Activated CD4-positive, alpha-beta T cell treated with anti-CD3 and anti-CD28 coated beads, Interleukin-2, amount 10 ng/mL, durations not matched to agents 24 days and 14 days (primary cell): ENCODE data around the gene ZNF14. TPM values are rescaled to one million over a fixed set of nuclear protein-coding genes. Genes with fewer than 3 reads are reported as not detected.
"Not testable (repeated sequence)": the region's sequence is repeated elsewhere in the genome, so short reads cannot be mapped to it uniquely, and the experiment has no call there.

Experiments
- DNase-seq: peaks from one replicate; pipeline ENCODE4 v3.0.0; 2022
- H3K27ac Mint-ChIP-seq: one replicate; pipeline ENCODE4 v1.8.0; 2022; ENCODE audit warnings: mild to moderate bottlenecking, mixed read lengths
- H3K27me3 Mint-ChIP-seq: one replicate; pipeline ENCODE4 v1.8.0; 2022; ENCODE audit warnings: mixed read lengths
- H3K36me3 Mint-ChIP-seq: one replicate; pipeline ENCODE4 v1.8.0; 2022; ENCODE audit warnings: low read depth, mild to moderate bottlenecking, mixed read lengths
- H3K4me1 Mint-ChIP-seq: one replicate; pipeline ENCODE4 v1.8.0; 2021; ENCODE audit warnings: mixed read lengths
- H3K4me3 Mint-ChIP-seq: one replicate; pipeline ENCODE4 v1.8.0; 2022; ENCODE audit warnings: mild to moderate bottlenecking, moderate library complexity, mixed read lengths
- H3K9me3 Mint-ChIP-seq: one replicate; pipeline ENCODE4 v1.8.0; 2021; ENCODE audit warnings: mixed read lengths
- intact Hi-C: fragments of 100-400 bp; cut with micrococcal nuclease; formaldehyde crosslinking; loops from one replicate; pipeline ENCODE4 v1.15.1; 2023
- total RNA-seq: library from RNA; stranded (reverse); gene quantifications from 2 replicates; pipeline ENCODE4 v1.2.3, GENCODE V29; 2022

Gene ZNF14
- total RNA-seq, 1 donor from 2014 or later: 4.8 TPM

DNA sequence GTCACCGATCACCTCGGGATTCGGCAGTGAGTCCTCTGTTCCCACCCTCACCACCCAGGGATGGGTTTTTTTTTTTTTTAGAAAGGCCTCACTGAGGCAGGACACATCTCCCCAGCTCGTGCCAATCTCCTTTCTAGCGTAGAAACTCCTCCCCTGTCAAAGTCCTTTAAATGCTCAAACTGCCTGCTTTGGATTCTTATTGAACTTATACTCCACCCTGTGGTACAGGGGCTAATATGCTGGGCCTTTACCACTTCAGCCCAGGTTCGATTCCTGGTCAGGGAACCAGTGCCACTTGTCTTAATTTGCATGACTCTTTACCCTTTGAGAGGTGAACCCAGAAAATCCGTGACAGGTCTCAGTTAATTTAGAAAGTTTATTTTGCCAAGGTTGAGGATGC, 8.3 kb upstream of the ZNF14 start:
- intact Hi-C loops: no loop called here
- H3K4me3 Mint-ChIP-seq: no peak overlapping the region
- no peaks in the 10 kb centered on the region for H3K27me3 Mint-ChIP-seq
- no peaks in the 10 kb centered on the region for H3K4me1 Mint-ChIP-seq
- H3K27ac Mint-ChIP-seq: no peak overlapping the region
- no peak for DNase-seq
- H3K9me3 Mint-ChIP-seq: no peaks in the 10 kb centered on the region
- no peaks in the 10 kb centered on the region for H3K36me3 Mint-ChIP-seq

DNA sequence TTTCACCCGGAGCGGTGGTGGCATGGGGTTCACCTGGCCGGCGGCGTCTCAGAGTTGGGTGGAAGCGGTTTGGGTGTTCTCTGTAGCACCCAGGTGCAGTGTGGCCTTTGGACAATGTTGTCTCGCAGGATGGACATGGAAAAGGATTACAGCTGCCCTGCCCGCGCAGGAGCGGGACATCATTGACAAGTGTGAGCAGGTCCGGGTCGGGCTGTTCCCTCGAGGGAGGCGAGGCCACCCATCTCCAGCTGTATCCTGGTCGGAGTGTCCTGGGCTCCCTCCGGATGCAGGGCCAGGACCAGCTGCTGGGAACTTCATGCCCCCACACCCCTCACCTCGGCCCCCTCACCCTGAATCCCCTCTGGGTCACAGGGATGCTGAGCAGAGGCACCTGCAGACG, 7.8 kb upstream of the ZNF14 start:
- Mint-ChIP-seq H3K4me3 (no peak overlapping the region), H3K36me3 (no peaks in the 10 kb centered on the region), H3K27ac (no peak overlapping the region), H3K4me1 (no peaks in the 10 kb centered on the region), H3K27me3 (no peaks in the 10 kb centered on the region), H3K9me3 (no peaks in the 10 kb centered on the region)
- peak; percentile 51 for DNase-seq
- intact Hi-C loops: no loop called here

DNA sequence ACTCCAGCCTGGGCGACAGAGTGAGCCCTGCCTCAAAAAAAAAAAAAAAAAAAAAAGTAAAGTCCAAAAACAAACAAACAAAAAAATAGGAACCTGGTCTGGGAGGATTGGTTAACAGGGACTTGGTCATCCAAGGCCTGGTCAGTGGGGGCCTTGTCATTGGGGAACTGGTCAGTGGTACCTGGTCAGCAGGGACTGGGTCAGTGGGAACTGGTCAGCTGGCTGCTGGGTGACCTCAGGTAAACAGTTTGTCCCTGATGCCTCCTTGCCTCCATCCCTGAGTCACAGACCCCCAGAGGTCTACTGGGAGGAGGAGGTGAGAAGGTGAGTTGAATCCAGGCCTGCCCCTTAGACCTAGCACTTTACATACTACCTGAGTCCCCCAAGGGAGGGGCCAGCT, 5.7 kb upstream of the ZNF14 start:
- H3K4me3 Mint-ChIP-seq: no peak overlapping the region
- no peaks in the 10 kb centered on the region for H3K27me3 Mint-ChIP-seq
- no peaks in the 10 kb centered on the region for H3K9me3 Mint-ChIP-seq
- DNase-seq: no peak
- H3K4me1 Mint-ChIP-seq: no peaks in the 10 kb centered on the region
- intact Hi-C loops: loop anchor here (10.0 kb wide), 1 partner anchor 204 kb away; the partner anchor contains the start of gene CILP2
- H3K27ac Mint-ChIP-seq: no peak overlapping the region
- H3K36me3 Mint-ChIP-seq: no peaks in the 10 kb centered on the region

DNA sequence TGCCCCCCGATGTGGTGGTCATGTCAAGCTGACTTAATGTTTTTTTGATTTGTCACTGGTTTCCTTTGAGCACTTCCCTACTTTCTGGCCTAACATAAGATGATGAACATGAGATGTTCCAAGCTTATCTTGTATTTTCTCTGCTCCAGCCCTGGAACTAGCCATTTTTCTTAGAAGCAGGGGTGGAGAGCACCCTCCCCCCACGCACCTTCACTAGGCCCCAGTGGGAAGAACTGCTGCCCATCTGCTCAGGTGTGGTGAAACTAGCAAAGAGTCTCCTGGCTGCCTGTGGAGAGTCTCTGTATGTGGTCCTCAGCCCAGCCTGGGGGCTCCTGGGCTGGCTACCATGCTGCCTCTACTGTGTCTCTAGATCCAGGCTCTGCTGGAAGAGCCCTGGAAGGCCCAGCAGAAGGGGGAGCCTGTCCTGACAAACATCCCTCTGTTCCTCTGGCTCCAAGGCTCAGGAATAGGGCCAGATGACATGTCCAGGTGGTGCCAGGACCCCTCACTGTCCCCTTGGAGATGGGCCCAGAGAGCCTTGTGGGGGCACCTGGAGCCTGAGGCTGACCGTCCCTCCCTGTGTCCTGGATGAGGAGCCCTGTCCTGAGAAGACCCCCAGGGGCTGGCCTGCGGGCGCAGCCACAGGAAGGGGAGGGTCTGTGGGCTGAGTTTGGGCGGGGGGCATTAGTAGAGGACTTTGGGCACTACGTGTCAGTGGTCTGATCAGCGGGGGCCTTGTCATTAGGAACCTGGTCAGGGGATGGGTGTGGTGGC, 4.8 kb upstream of the ZNF14 start:
- H3K4me1 Mint-ChIP-seq: peaks cover 4% of the 10 kb centered on the region
- H3K4me3 Mint-ChIP-seq: no peak overlapping the region
- H3K27me3 Mint-ChIP-seq: no peaks in the 10 kb centered on the region
- H3K36me3 Mint-ChIP-seq: peaks cover 6% of the 10 kb centered on the region
- H3K27ac Mint-ChIP-seq: no peak overlapping the region
- peaks cover 4% of the 10 kb centered on the region for H3K9me3 Mint-ChIP-seq
- DNase-seq: peak; percentile 50
- intact Hi-C loops: loop anchor here (10.0 kb wide), 1 partner anchor 203 kb away; the partner anchor contains the start of gene CILP2

DNA sequence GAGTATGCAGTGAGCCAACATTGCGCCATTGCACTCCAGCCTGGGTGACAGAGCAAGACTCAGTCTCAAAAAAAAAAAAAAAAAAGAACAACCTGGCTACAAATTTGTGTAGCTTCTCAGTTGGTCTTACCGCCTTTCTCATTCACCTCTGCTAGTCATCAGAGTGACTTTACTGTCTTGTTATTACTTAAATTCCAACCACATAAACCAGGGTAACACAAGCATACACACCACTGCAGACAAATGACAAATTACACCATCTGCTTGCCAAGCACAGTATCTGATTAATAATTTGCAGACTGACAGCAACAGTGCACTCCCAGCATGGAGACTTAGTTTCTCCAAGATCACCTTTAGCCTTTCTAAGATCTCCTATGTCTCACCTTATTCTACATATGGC, 11.0 kb downstream of the ZNF14 start:
- Mint-ChIP-seq H3K27me3 (no peaks in the 10 kb centered on the region), H3K4me3 (no peak overlapping the region), H3K27ac (no peak overlapping the region), H3K9me3 (peaks cover 44% of the 10 kb centered on the region), H3K36me3 (peaks cover 63% of the 10 kb centered on the region), H3K4me1 (no peaks in the 10 kb centered on the region)
- no peak for DNase-seq
- intact Hi-C loops: no loop called here

DNA sequence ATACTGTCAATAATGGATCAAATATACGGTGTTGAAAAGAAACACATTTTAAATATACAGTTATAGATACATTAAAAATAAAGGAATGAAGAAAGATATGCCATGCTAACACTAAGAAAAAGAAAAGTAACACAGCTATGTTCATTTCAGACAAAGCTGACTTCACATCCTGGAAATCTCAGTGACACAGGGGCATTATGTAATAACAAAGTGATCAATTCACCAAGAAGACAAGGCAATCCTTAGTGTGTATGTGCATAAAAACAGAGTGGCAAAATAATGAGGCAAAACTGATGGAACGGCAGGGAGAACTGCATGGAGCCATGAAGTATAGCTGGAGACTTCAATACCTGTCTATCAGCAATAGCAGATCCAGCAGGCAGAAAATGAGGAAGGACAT, 13.1 kb downstream of the ZNF14 start:
- Mint-ChIP-seq H3K4me1 (no peaks in the 10 kb centered on the region), H3K27ac (no peak overlapping the region), H3K27me3 (no peaks in the 10 kb centered on the region), H3K9me3 (peaks cover 44% of the 10 kb centered on the region), H3K36me3 (peaks cover 69% of the 10 kb centered on the region), H3K4me3 (no peak overlapping the region)
- no peak for DNase-seq
- intact Hi-C loops: no loop called here

DNA sequence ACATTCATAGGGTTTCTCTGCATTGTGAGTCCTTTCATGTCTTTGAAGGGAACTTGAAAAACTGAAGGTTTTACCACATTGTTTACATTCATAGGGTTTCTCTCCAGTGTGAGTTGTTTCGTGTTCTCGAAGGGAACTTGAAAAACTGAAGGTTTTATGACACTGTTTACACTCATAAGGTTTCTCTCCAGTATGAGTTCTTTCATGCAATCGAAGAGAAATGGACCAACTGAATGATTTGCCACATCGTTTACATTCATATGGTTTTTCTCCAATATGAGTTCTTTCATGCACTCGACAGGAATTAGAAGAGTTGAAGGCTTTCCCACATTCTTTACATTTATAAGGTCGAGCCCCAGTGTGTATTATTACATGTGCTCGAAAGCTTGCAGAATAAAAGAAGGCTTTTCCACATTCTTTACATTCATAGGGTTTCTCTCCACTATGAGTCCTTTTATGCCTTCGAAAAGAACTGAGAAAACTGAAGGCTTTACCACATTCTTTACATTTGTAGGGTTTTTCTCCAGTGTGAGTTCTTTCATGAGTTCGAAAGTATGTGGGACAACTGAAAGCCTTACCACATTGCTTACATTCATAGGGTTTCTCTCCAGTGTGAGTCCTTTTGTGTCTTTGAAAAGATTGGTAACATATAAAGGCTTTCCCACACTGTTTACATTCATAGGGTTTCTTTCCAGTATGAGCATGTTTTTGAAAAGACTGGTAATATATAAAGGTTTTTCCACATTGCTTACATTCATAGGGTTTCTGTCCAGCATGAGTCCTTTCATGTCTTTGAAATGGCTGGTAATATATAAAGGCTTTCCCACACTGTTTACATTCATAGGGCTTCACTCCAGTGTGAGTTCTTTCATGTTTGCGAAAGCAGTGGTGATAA, 20.7 kb downstream of the ZNF14 start:
- Mint-ChIP-seq H3K9me3 (peaks cover 22% of the 10 kb centered on the region), H3K4me3 (no peak overlapping the region), H3K36me3 (peaks cover 84% of the 10 kb centered on the region), H3K4me1 (no peaks in the 10 kb centered on the region), H3K27ac (no peak overlapping the region), H3K27me3 (no peaks in the 10 kb centered on the region)
- intact Hi-C loops: no loop called here
- DNase-seq: no peak

DNA sequence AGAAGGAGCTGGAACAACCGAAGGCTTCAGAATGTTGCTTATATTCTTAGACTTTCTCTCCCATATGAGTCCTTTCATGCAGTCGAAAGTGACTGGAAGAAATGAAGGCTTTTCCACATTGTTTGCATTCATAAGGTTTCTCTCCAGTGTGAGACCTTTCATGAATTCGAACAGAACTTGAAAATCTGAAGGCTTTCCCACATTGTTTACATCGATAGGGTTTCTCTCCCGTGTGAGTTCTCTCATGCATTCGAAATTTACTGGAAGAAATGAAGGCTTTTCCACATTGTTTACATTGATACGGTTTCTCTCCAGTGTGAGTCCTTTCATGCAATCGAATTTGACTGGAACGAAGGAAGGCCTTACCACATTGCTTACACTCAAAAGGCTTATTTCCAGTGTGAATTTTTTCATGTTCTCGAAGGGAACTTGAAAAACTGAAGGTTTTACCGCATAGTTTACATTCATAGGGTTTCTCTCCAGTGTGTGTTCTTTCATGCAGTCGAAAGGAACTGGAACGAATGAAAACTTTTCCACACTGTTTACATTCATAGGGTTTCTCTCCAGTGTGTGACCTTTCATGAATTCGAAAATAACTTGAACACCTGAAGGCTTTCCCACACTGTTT, 21.5 kb downstream of the ZNF14 start:
- no peaks in the 10 kb centered on the region for H3K27me3 Mint-ChIP-seq
- DNase-seq: no peak
- no peak overlapping the region for H3K4me3 Mint-ChIP-seq
- H3K9me3 Mint-ChIP-seq: peaks cover 24% of the 10 kb centered on the region
- intact Hi-C loops: no loop called here
- H3K27ac Mint-ChIP-seq: no peak overlapping the region
- peaks cover 78% of the 10 kb centered on the region for H3K36me3 Mint-ChIP-seq
- no peaks in the 10 kb centered on the region for H3K4me1 Mint-ChIP-seq

DNA sequence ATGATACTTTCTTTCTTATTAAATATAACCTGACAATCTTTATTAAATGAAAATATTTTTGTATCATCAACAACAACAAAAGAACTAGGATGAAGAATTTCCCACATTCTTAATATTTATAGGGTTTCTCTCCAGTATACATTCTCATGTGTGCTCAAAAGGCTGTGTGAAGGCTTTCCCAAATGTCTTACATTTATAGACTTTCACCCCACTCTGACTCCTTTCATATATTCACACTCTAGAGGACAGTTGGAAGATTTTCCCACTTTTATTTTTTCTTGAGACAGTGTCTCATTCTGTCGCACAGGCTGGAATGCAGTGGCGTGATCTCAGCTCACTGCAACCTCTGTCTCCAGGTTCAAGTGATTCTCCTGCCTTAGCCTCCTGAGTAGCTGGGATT, 22.4 kb downstream of the ZNF14 start:
- intact Hi-C loops: no loop called here
- H3K9me3 Mint-ChIP-seq: peaks cover 30% of the 10 kb centered on the region
- no peaks in the 10 kb centered on the region for H3K4me1 Mint-ChIP-seq

DNA sequence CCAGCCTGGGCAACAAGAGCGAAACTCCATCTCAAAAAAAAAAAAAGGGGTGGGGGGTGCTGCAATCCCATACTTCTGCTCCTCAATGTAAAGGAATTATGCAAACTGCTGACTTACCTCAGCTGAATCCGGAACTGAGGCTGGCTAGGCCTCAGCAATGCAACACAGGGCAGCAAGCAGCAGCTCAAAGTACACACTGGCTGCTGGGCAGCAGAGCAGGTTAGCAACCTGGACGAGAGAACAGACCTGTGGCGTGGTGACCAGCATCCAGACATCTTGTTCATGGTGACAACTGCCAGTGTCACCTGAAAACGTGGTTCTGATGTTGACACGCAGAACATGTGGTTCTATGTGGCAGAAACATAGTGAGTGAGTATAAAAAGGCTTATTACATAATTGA, 28.1 kb downstream of the ZNF14 start:
- H3K27me3 Mint-ChIP-seq: no peaks in the 10 kb centered on the region
- no peaks in the 10 kb centered on the region for H3K4me1 Mint-ChIP-seq
- no peak for DNase-seq
- H3K9me3 Mint-ChIP-seq: peaks cover 29% of the 10 kb centered on the region
- peaks cover 35% of the 10 kb centered on the region for H3K36me3 Mint-ChIP-seq
- no peak overlapping the region for H3K27ac Mint-ChIP-seq
- H3K4me3 Mint-ChIP-seq: no peak overlapping the region
- intact Hi-C loops: no loop called here

More for the DNA sequence above, 22.4 kb downstream of the ZNF14 start:
- no peak for DNase-seq
- Mint-ChIP-seq H3K27me3 (no peaks in the 10 kb centered on the region), H3K27ac (no peak overlapping the region), H3K4me3 (no peak overlapping the region), H3K36me3 (peaks cover 76% of the 10 kb centered on the region)

DNA sequence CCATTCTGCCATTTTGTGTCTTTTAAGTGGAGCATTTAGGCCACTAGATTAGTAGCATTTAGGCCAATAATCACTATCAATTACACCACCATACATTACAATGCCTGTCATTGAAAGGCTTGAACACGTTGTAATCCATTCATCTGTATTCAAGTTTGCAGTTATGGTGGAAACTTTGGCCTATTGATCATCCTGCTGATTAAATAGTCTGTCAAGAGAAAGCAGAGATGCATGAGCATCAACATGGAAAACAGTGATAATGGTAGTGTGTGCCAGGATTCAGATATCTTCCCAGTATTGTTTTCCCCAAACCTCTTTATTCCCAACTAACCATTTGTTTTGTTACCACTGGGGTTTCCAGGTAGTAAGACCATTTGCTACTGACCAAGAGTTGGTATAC, 32.4 kb downstream of the ZNF14 start:
- H3K4me1 Mint-ChIP-seq, DNase-seq, intact Hi-C loops, H3K9me3 Mint-ChIP-seq, H3K27me3 Mint-ChIP-seq, H3K27ac Mint-ChIP-seq, H3K4me3 Mint-ChIP-seq: not testable (repeated sequence)
- peaks cover 11% of the 10 kb centered on the region for H3K36me3 Mint-ChIP-seq

DNA sequence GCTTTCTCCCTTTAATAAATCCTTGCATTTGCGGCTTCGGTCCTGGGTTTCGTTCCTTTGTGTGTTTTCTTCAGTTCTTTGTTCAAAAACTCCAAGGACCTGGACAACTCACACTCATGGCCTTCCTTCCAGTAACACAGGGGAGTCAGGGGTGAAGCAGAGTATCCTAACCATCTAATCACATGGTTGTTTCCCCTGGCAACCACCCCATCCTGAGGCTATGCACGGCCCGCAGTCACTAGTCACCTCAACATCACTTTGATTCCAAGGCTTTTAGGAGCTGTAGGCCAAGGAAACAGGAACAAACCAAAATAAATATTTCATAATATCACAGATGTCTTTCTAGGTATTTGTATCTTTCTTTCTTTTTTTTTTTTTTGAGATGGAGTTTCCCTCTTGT, 35.3 kb downstream of the ZNF14 start:
- Mint-ChIP-seq H3K27ac (no peak overlapping the region), H3K27me3 (no peaks in the 10 kb centered on the region), H3K36me3 (peaks cover 9% of the 10 kb centered on the region), H3K4me3 (no peak overlapping the region), H3K4me1 (no peaks in the 10 kb centered on the region), H3K9me3 (peaks cover 7% of the 10 kb centered on the region)
- no peak for DNase-seq
- intact Hi-C loops: no loop called here

DNA sequence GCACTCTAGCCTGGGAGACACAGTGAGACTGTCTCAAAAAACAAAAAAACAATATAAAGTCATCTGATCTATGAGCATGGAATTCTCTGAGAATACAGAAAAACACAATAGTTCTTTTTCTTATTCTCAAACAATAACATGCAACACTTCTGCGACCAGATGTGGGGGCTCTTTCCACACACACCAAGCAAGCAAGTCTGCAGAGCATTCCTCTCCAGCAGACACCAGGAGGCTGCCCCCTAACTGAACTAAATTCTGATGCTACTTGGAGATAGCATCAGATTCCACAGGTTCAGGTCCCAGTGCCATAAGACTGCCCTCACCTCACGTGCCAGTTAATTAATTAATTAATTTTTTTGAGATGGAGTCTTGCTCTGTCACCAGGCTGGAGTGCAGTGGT, 36.5 kb downstream of the ZNF14 start:
- H3K4me3 Mint-ChIP-seq: no peak overlapping the region
- H3K27me3 Mint-ChIP-seq: no peaks in the 10 kb centered on the region
- H3K36me3 Mint-ChIP-seq: peaks cover 9% of the 10 kb centered on the region
- intact Hi-C loops: no loop called here
- peaks cover 7% of the 10 kb centered on the region for H3K9me3 Mint-ChIP-seq
- H3K27ac Mint-ChIP-seq: no peak overlapping the region
- no peaks in the 10 kb centered on the region for H3K4me1 Mint-ChIP-seq
- no peak for DNase-seq

DNA sequence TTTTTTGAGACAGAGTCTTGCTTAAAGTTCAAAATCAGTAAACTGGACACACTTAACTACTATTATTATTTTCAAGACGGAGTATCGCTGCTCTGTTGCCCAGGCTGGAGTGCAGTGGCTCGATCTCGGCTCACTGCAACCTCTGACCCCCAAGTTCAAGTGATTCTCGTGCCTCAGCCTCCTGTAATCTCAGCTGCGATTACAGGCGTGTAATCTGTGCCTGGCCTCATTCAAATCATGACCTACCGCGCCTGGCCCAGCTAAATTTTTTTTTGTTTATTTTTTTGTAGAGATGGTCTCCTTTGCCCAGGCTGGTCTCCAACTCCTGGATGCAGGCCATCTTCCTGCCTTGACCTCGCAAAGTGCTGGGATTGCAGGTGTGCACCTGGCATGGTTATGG, 41.2 kb downstream of the ZNF14 start:
- H3K4me1 Mint-ChIP-seq: no peaks in the 10 kb centered on the region
- DNase-seq: no peak
- H3K27me3 Mint-ChIP-seq: no peaks in the 10 kb centered on the region
- H3K27ac Mint-ChIP-seq: no peak overlapping the region
- peaks cover 20% of the 10 kb centered on the region for H3K36me3 Mint-ChIP-seq
- H3K9me3 Mint-ChIP-seq: peaks cover 9% of the 10 kb centered on the region
- H3K4me3 Mint-ChIP-seq: no peak overlapping the region
- intact Hi-C loops: no loop called here
